ENCODE results near the gene HIF1AN. TPM values are rescaled to one million over a fixed set of nuclear protein-coding genes. Genes with fewer than 3 reads are reported as not detected.

HIF1AN gene
- polyA plus RNA-seq, 1 donor: 27.3 TPM

- no peaks in the 10 kb centered on the region for H3K9me3 ChIP-seq (ENCODE audit: control insufficient read depth, low read depth, low read length)
- peaks cover 6% of the 10 kb centered on the region for H3K36me3 ChIP-seq (ENCODE audit: control insufficient read depth, insufficient read depth, low read length)
- no peak for DNase-seq
- H3K4me1 ChIP-seq (ENCODE audit: control insufficient read depth, insufficient read depth, low read length): peaks cover 20% of the 10 kb centered on the region
- H3K4me3 ChIP-seq (ENCODE audit: low read length): no peak overlapping the region
- H3K27ac ChIP-seq (ENCODE audit: low read length): no peak overlapping the region
- H3K27me3 ChIP-seq (ENCODE audit: control insufficient read depth, insufficient read depth, low read length): no peaks in the 10 kb centered on the region
Observed at GRCh38 chr10:100531761-100532160, 4.0 kb upstream of the HIF1AN start.

GRCh38 chr10:100534726-100535125 lies 1.0 kb upstream of the HIF1AN start:
- Histone ChIP-seq H3K27me3 (ENCODE audit: control insufficient read depth, insufficient read depth, low read length) (no peaks in the 10 kb centered on the region), H3K4me3 (ENCODE audit: low read length) (no peak overlapping the region), H3K36me3 (ENCODE audit: control insufficient read depth, insufficient read depth, low read length) (peaks cover 15% of the 10 kb centered on the region), H3K9me3 (ENCODE audit: control insufficient read depth, low read depth, low read length) (no peaks in the 10 kb centered on the region), H3K27ac (ENCODE audit: low read length) (no peak overlapping the region), H3K4me1 (ENCODE audit: control insufficient read depth, insufficient read depth, low read length) (peaks cover 13% of the 10 kb centered on the region)
- DNase-seq: no peak
- no CpG with 5 or more reads among the region's 2 CpGs for WGBS (ENCODE audit: insufficient coverage, low lambda C conversion rate)

- H3K9me3 ChIP-seq (ENCODE audit: control insufficient read depth, low read depth, low read length): no peaks in the 10 kb centered on the region
- 100% methylated on average over 2 of the region's 4 CpGs for WGBS (ENCODE audit: insufficient coverage, low lambda C conversion rate)
- H3K27me3 ChIP-seq (ENCODE audit: control insufficient read depth, insufficient read depth, low read length): no peaks in the 10 kb centered on the region
- H3K4me3 ChIP-seq (ENCODE audit: low read length): peak overlapping the region; percentile 78
- no peak overlapping the region for H3K27ac ChIP-seq (ENCODE audit: low read length)
- peaks cover 9% of the 10 kb centered on the region for H3K4me1 ChIP-seq (ENCODE audit: control insufficient read depth, insufficient read depth, low read length)
- H3K36me3 ChIP-seq (ENCODE audit: control insufficient read depth, insufficient read depth, low read length): peaks cover 21% of the 10 kb centered on the region
- no peak for DNase-seq
Observed at GRCh38 chr10:100535338-100535714, 417 bp upstream of the HIF1AN start.

- Histone ChIP-seq H3K4me3 (ENCODE audit: low read length) (no peak overlapping the region), H3K27me3 (ENCODE audit: control insufficient read depth, insufficient read depth, low read length) (no peaks in the 10 kb centered on the region), H3K4me1 (ENCODE audit: control insufficient read depth, insufficient read depth, low read length) (peaks cover 9% of the 10 kb centered on the region), H3K36me3 (ENCODE audit: control insufficient read depth, insufficient read depth, low read length) (peaks cover 38% of the 10 kb centered on the region), H3K27ac (ENCODE audit: low read length) (no peak overlapping the region), H3K9me3 (ENCODE audit: control insufficient read depth, low read depth, low read length) (no peaks in the 10 kb centered on the region)
- DNase-seq: no peak
- 95% methylated on average over 4 of the region's 4 CpGs for WGBS (ENCODE audit: insufficient coverage, low lambda C conversion rate)
Observed at GRCh38 chr10:100537475-100537874, 1.7 kb downstream of the HIF1AN start.

GRCh38 chr10:100544950-100545349 lies 9.2 kb downstream of the HIF1AN start:
- no CpG with 5 or more reads among the region's 5 CpGs for WGBS (ENCODE audit: insufficient coverage, low lambda C conversion rate)
- Histone ChIP-seq H3K27me3 (ENCODE audit: control insufficient read depth, insufficient read depth, low read length) (no peaks in the 10 kb centered on the region), H3K4me1 (ENCODE audit: control insufficient read depth, insufficient read depth, low read length) (no peaks in the 10 kb centered on the region), H3K27ac (ENCODE audit: low read length) (no peak overlapping the region), H3K4me3 (ENCODE audit: low read length) (no peak overlapping the region), H3K9me3 (ENCODE audit: control insufficient read depth, low read depth, low read length) (no peaks in the 10 kb centered on the region), H3K36me3 (ENCODE audit: control insufficient read depth, insufficient read depth, low read length) (peaks cover 92% of the 10 kb centered on the region)
- DNase-seq: no peak

- Histone ChIP-seq H3K36me3 (ENCODE audit: control insufficient read depth, insufficient read depth, low read length) (peaks cover 43% of the 10 kb centered on the region), H3K4me3 (ENCODE audit: low read length) (no peak overlapping the region), H3K27ac (ENCODE audit: low read length) (no peak overlapping the region), H3K9me3 (ENCODE audit: control insufficient read depth, low read depth, low read length) (no peaks in the 10 kb centered on the region), H3K27me3 (ENCODE audit: control insufficient read depth, insufficient read depth, low read length) (no peaks in the 10 kb centered on the region), H3K4me1 (ENCODE audit: control insufficient read depth, insufficient read depth, low read length) (peaks cover 19% of the 10 kb centered on the region)
- 100% methylated on average over 1 of the region's 4 CpGs for WGBS (ENCODE audit: insufficient coverage, low lambda C conversion rate)
- DNase-seq: no peak
Observed at GRCh38 chr10:100551196-100551595, 15.5 kb downstream of the HIF1AN start.

GRCh38 chr10:100551738-100552137 lies 16.0 kb downstream of the HIF1AN start:
- H3K36me3 ChIP-seq (ENCODE audit: control insufficient read depth, insufficient read depth, low read length): peaks cover 39% of the 10 kb centered on the region

GRCh38 chr10:100553929-100554328 lies 18.2 kb downstream of the HIF1AN start:
- Histone ChIP-seq H3K27ac (ENCODE audit: low read length) (no peak overlapping the region), H3K36me3 (ENCODE audit: control insufficient read depth, insufficient read depth, low read length) (peaks cover 17% of the 10 kb centered on the region), H3K4me1 (ENCODE audit: control insufficient read depth, insufficient read depth, low read length) (peaks cover 19% of the 10 kb centered on the region), H3K4me3 (ENCODE audit: low read length) (no peak overlapping the region), H3K9me3 (ENCODE audit: control insufficient read depth, low read depth, low read length) (no peaks in the 10 kb centered on the region), H3K27me3 (ENCODE audit: control insufficient read depth, insufficient read depth, low read length) (no peaks in the 10 kb centered on the region)
- WGBS (ENCODE audit: insufficient coverage, low lambda C conversion rate): no CpG with 5 or more reads among the region's 3 CpGs
- no peak for DNase-seq

More at GRCh38 chr10:100551738-100552137, 16.0 kb downstream of the HIF1AN start:
- H3K4me3 ChIP-seq (ENCODE audit: low read length): no peak overlapping the region
- no peaks in the 10 kb centered on the region for H3K9me3 ChIP-seq (ENCODE audit: control insufficient read depth, low read depth, low read length)
- peaks cover 19% of the 10 kb centered on the region for H3K4me1 ChIP-seq (ENCODE audit: control insufficient read depth, insufficient read depth, low read length)
- no peaks in the 10 kb centered on the region for H3K27me3 ChIP-seq (ENCODE audit: control insufficient read depth, insufficient read depth, low read length)
- no peak for DNase-seq
- H3K27ac ChIP-seq (ENCODE audit: low read length): no peak overlapping the region
- WGBS (ENCODE audit: insufficient coverage, low lambda C conversion rate): no CpG with 5 or more reads among the region's 5 CpGs

- Histone ChIP-seq H3K4me1 (ENCODE audit: control insufficient read depth, insufficient read depth, low read length) (peaks cover 19% of the 10 kb centered on the region), H3K9me3 (ENCODE audit: control insufficient read depth, low read depth, low read length) (no peaks in the 10 kb centered on the region), H3K27me3 (ENCODE audit: control insufficient read depth, insufficient read depth, low read length) (no peaks in the 10 kb centered on the region), H3K4me3 (ENCODE audit: low read length) (no peak overlapping the region), H3K27ac (ENCODE audit: low read length) (no peak overlapping the region), H3K36me3 (ENCODE audit: control insufficient read depth, insufficient read depth, low read length) (peaks cover 7% of the 10 kb centered on the region)
- DNase-seq: peak; percentile 70 to 88
- WGBS (ENCODE audit: insufficient coverage, low lambda C conversion rate): no CpG with 5 or more reads among the region's 2 CpGs
Observed at GRCh38 chr10:100554902-100555301, 19.2 kb downstream of the HIF1AN start.

- Histone ChIP-seq H3K4me3 (ENCODE audit: low read length) (no peak overlapping the region), H3K36me3 (ENCODE audit: control insufficient read depth, insufficient read depth, low read length) (no peaks in the 10 kb centered on the region), H3K27ac (ENCODE audit: low read length) (no peak overlapping the region), H3K4me1 (ENCODE audit: control insufficient read depth, insufficient read depth, low read length) (peaks cover 11% of the 10 kb centered on the region), H3K9me3 (ENCODE audit: control insufficient read depth, low read depth, low read length) (peaks cover 9% of the 10 kb centered on the region), H3K27me3 (ENCODE audit: control insufficient read depth, insufficient read depth, low read length) (peaks cover 39% of the 10 kb centered on the region)
- no peak for DNase-seq
- WGBS (ENCODE audit: insufficient coverage, low lambda C conversion rate): no CpG with 5 or more reads among the region's 1 CpG
Observed at GRCh38 chr10:100560248-100560647, 24.5 kb downstream of the HIF1AN start.

- peaks cover 3% of the 10 kb centered on the region for H3K4me1 ChIP-seq (ENCODE audit: control insufficient read depth, insufficient read depth, low read length)
- DNase-seq: no peak
- WGBS (ENCODE audit: insufficient coverage, low lambda C conversion rate): no CpG with 5 or more reads among the region's 2 CpGs
- no peak overlapping the region for H3K4me3 ChIP-seq (ENCODE audit: low read length)
- peaks cover 46% of the 10 kb centered on the region for H3K27me3 ChIP-seq (ENCODE audit: control insufficient read depth, insufficient read depth, low read length)
- H3K9me3 ChIP-seq (ENCODE audit: control insufficient read depth, low read depth, low read length): peaks cover 9% of the 10 kb centered on the region
- H3K36me3 ChIP-seq (ENCODE audit: control insufficient read depth, insufficient read depth, low read length): no peaks in the 10 kb centered on the region
- H3K27ac ChIP-seq (ENCODE audit: low read length): no peak overlapping the region
Observed at GRCh38 chr10:100561005-100561404, 25.3 kb downstream of the HIF1AN start.

Data from large intestine (tissue), 3 donors.